ENCODE data around the gene RAB7A. TPM values are rescaled to one million over a fixed set of nuclear protein-coding genes. Genes with fewer than 3 reads are reported as not detected.

The RAB7A gene
- total and polyA plus RNA-seq, 12 donors: 76.7 to 446 (median 133) TPM

- TF ChIP-seq POLR2A (IDR thresholded peaks at IDR 0.05) (no peak), CTCF (IDR thresholded peaks at IDR 0.05) (no peak)
- Histone ChIP-seq H3K9me3 (replicated peaks in 1 of 3) (no peaks in the 10 kb centered on the region), H3K27me3 (no peaks in the 10 kb centered on the region), H3K4me3 (peak overlapping the region in 1 of 4 donors; percentile 30), H3K27ac (peak overlapping the region in 4 of 5 donors; percentile 21 to 70 (median 44)), H3K36me3 (replicated peaks in 1 of 2) (peaks cover 0 to 36% of the 10 kb centered on the region in 2 donors), H3K4me1 (replicated peaks in 1 of 2) (peaks cover 12 to 36% of the 10 kb centered on the region in 2 donors)
- intact Hi-C loops (cut with DNase I): no loop called here
- no peak for DNase-seq
- 24 to 37% (median 35%) methylated on average over 5 of the region's 5 CpGs for WGBS, 4 donors
These were observed 78.2 kb downstream of the RAB7A start for GRCh38 chr3:128804017-128804810.

- TF ChIP-seq POLR2A (IDR thresholded peaks at IDR 0.05) (no peak), CTCF (IDR thresholded peaks at IDR 0.05) (no peak)
These were observed 78.8 kb downstream of the RAB7A start for GRCh38 chr3:128804811-128805155.

GRCh38 chr3:128805772-128806171 lies 79.8 kb downstream of the RAB7A start:
- Histone ChIP-seq H3K27me3 (no peaks in the 10 kb centered on the region), H3K4me1 (replicated peaks in 1 of 2) (peaks cover 12 to 29% of the 10 kb centered on the region in 2 donors), H3K4me3 (no peak overlapping the region), H3K9me3 (replicated peaks in 1 of 3) (no peaks in the 10 kb centered on the region), H3K36me3 (replicated peaks in 1 of 2) (peaks cover 0 to 40% of the 10 kb centered on the region in 2 donors), H3K27ac (peak overlapping the region in 1 of 5 donors; percentile 52)
- WGBS, 4 donors: 75 to 83% (median 79%) methylated on average over 4 of the region's 4 CpGs
- TF ChIP-seq POLR2A (IDR thresholded peaks at IDR 0.05): no peak
- no peak for TF ChIP-seq CTCF (IDR thresholded peaks at IDR 0.05)
- no peak for DNase-seq
- intact Hi-C loops (cut with DNase I): no loop called here

More at GRCh38 chr3:128804811-128805155, 78.8 kb downstream of the RAB7A start:
- DNase-seq: peak in 1 of 7 donors; percentile 21
- intact Hi-C loops (cut with DNase I): no loop called here
- Histone ChIP-seq H3K27me3 (no peaks in the 10 kb centered on the region), H3K36me3 (replicated peaks in 1 of 2) (peaks cover 0 to 32% of the 10 kb centered on the region in 2 donors), H3K9me3 (replicated peaks in 1 of 3) (no peaks in the 10 kb centered on the region), H3K4me3 (peak overlapping the region in 1 of 4 donors; percentile 30), H3K4me1 (replicated peaks in 1 of 2) (peaks cover 12 to 36% of the 10 kb centered on the region in 2 donors), H3K27ac (peak overlapping the region in 3 of 5 donors; percentile 35 to 64 (median 52))
- 61 to 73% (median 67%) methylated on average over 5 of the region's 5 CpGs for WGBS, 4 donors

- intact Hi-C loops (cut with DNase I): no loop called here
- WGBS, 4 donors: 47 to 79% (median 70%) methylated on average over 3 of the region's 3 CpGs
- Histone ChIP-seq H3K27ac (no peak overlapping the region), H3K4me3 (no peak overlapping the region), H3K27me3 (no peaks in the 10 kb centered on the region), H3K36me3 (replicated peaks in 1 of 2) (peaks cover 0 to 48% of the 10 kb centered on the region in 2 donors), H3K4me1 (replicated peaks in 1 of 2) (peaks cover 12 to 27% of the 10 kb centered on the region in 2 donors), H3K9me3 (replicated peaks in 1 of 3) (no peaks in the 10 kb centered on the region)
- no peak for DNase-seq
- TF ChIP-seq POLR2A (IDR thresholded peaks at IDR 0.05): no peak
- no peak for TF ChIP-seq CTCF (IDR thresholded peaks at IDR 0.05)
These were observed 80.6 kb downstream of the RAB7A start for GRCh38 chr3:128806588-128806987.
